Measurements from ENCODE around the gene CFAP99. TPM values are rescaled to one million over a fixed set of nuclear protein-coding genes. Genes with fewer than 3 reads are reported as not detected.

Gene CFAP99
- total and polyA plus RNA-seq, 2 of the 8 experiments (the other 6 are each of a cell fraction or from before 2014, with no cell fraction given) = not detected

GRCh38 chr4:2445571-2445970 lies 26.8 kb downstream of the CFAP99 start (continued):
- TF ChIP-seq, protein P1, sequence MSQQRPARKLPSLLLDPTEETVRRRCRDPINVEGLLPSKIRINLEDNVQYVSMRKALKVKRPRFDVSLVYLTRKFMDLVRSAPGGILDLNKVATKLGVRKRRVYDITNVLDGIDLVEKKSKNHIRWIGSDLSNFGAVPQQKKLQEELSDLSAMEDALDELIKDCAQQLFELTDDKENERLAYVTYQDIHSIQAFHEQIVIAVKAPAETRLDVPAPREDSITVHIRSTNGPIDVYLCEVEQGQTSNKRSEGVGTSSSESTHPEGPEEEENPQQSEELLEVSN (IDR thresholded peaks at IDR 0.05) = no peak
- TF ChIP-seq HDAC6 (IDR thresholded peaks at IDR 0.05; ENCODE audit: low read depth, low read length) (no peak), KDM1A (IDR thresholded peaks at IDR 0.05; ENCODE audit: borderline replicate concordance, low read length) (no peak), RFX5 (IDR thresholded peaks at IDR 0.05; ENCODE audit: borderline replicate concordance, low read depth, low read length) (no peak), JUND (IDR thresholded peaks at IDR 0.05; ENCODE audit: low read length) (no peak)

All from H1 (cell line).